ENCODE results near the gene FAM184A. TPM values are rescaled to one million over a fixed set of nuclear protein-coding genes. Genes with fewer than 3 reads are reported as not detected.

Gene FAM184A
- total and polyA plus RNA-seq, 2 of the 8 experiments (the other 6 are each of a cell fraction or from before 2014, with no cell fraction given) = 6.3 to 11.3 TPM

- TF ChIP-seq RNF2 (IDR thresholded peaks at IDR 0.05; ENCODE audit: borderline replicate concordance, low read depth, low read length, missing control alignments, poor library complexity, severe bottlenecking) (no peak), CHD2 (IDR thresholded peaks at IDR 0.05; ENCODE audit: low read length) (no peak), NANOG (IDR thresholded peaks at IDR 0.05; ENCODE audit: insufficient read depth, low read depth, low read length, poor library complexity, severe bottlenecking) (no peak)
Observed at GRCh38 chr6:118993358-118993757, 85.1 kb downstream of the FAM184A start (continued).
